Ishikawa (cell line): ENCODE data around the gene ACMSD.
A peak's percentile ranks its signal among the peaks of the same experiment; 100 is the strongest.

ENCODE experiments used
- CEBPB ChIP-seq: IDR thresholded peaks from 2 replicates; pipeline ENCODE4 v1.6.1; 2012
- CREB1 ChIP-seq: IDR thresholded peaks from 2 replicates; pipeline ENCODE4 v1.6.1; 2012; ENCODE audit warnings: low read depth
- EGR1 ChIP-seq: IDR thresholded peaks from 2 replicates; pipeline ENCODE4 v1.6.1; 2012
- EP300 ChIP-seq: IDR thresholded peaks from 2 replicates; pipeline ENCODE4 v1.6.1; 2012; ENCODE audit warnings: borderline replicate concordance
- FOXM1 ChIP-seq: IDR thresholded peaks from 2 replicates; pipeline ENCODE4 v1.6.1; 2012; ENCODE audit warnings: low read depth, borderline replicate concordance
- NFIC ChIP-seq: IDR thresholded peaks from 2 replicates; pipeline ENCODE4 v1.6.1; 2012
- RAD21 ChIP-seq: IDR thresholded peaks from 2 replicates; pipeline ENCODE4 v1.6.1; 2012; ENCODE audit warnings: low read depth
- REST ChIP-seq: IDR thresholded peaks from 2 replicates; pipeline ENCODE4 v1.6.1; 2012; ENCODE audit warnings: low read depth, mild to moderate bottlenecking
- TAF1 ChIP-seq: IDR thresholded peaks from 2 replicates; pipeline ENCODE4 v1.6.1; 2012; ENCODE audit warnings: low read depth, mild to moderate bottlenecking
- TCF12 ChIP-seq: IDR thresholded peaks from 2 replicates; pipeline ENCODE4 v1.6.1; 2012; ENCODE audit warnings: low read depth
- TEAD4 ChIP-seq: IDR thresholded peaks from 2 replicates; pipeline ENCODE4 v1.6.1; 2012
- YY1 ChIP-seq: IDR thresholded peaks from 2 replicates; pipeline ENCODE4 v1.6.1; 2012; ENCODE audit warnings: low read depth
- ZBTB7A ChIP-seq: IDR thresholded peaks from 2 replicates; pipeline ENCODE4 v1.6.1; 2012; ENCODE audit warnings: low read depth
- TF ChIP-seq, protein P1 (sequence below): IDR thresholded peaks from 2 replicates; pipeline ENCODE4 v1.6.1; 2012
- TF ChIP-seq, protein P2 (sequence below): IDR thresholded peaks from 2 replicates; pipeline ENCODE4 v1.6.1; 2012

ACMSD gene

DNA sequence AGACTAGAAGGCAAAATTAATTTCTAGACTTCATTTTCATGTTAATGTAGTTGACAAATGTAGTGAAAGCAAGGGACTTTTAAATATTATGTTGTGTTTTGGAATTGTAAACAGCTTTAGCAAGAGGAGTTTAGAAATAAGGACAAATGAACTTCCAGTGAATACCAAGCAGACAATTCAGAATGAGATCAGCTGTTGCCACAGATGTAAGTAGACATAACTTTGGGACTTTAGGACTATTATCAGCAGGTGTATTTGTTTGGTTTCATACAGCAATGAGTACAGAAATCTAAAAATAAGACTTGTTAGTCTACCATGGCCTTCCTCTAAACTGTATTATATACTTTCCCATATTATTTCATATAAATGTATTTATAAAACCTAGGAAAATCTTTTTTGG, 46.0 kb downstream of the ACMSD start:
- no peak for TF ChIP-seq TEAD4
- no peak for TF ChIP-seq TCF12
- TF ChIP-seq RAD21, result no peak
- TF ChIP-seq REST, result no peak
- no peak for TF ChIP-seq YY1
- TF ChIP-seq FOXM1, result no peak
- TF ChIP-seq CEBPB, result no peak
- TF ChIP-seq, protein P1, sequence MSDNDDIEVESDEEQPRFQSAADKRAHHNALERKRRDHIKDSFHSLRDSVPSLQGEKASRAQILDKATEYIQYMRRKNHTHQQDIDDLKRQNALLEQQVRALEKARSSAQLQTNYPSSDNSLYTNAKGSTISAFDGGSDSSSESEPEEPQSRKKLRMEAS, result no peak
- no peak for TF ChIP-seq TAF1
- no peak for TF ChIP-seq NFIC
- no peak for TF ChIP-seq EGR1

DNA sequence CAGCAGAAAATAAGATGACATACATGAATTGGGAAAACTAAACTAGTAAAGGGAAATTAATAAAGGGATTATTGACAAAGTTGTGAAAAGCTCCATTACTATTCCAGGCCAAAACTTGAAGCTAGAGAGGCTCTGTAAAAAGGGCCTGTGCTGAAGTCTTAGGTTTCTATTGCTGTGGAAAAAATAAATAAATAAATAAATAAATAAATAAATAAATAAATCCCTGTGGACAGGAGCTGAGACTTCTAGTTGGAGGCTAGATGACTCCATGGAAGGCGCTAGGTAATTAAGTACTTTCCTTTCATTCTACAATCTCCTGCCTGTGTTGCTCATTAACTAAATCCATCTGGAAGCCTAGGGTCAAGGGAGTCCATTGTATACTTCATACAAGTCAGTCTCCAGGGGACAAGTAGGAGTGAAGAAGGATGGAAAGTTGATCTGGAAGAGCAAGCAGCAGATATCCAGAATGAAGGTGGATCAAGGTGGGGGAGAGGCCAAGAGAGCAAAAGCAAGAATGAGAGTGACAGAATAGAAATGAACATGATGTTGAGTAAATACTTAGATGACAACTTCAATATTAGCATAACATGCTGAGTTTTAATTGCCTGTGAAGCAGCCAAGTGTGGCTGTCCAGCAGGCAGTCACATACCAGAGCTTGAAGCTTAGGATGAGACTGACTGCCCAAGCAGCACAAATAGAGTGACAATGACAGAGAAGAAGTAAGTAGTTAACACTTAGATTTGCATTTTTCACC, 54.0 kb downstream of the ACMSD start:
- TF ChIP-seq FOXM1, result no peak
- TF ChIP-seq, protein P2, sequence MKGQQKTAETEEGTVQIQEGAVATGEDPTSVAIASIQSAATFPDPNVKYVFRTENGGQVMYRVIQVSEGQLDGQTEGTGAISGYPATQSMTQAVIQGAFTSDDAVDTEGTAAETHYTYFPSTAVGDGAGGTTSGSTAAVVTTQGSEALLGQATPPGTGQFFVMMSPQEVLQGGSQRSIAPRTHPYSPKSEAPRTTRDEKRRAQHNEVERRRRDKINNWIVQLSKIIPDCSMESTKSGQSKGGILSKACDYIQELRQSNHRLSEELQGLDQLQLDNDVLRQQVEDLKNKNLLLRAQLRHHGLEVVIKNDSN, result no peak
- no peak for TF ChIP-seq REST
- no peak for TF ChIP-seq EP300
- no peak for TF ChIP-seq TCF12
- TF ChIP-seq TEAD4, result no peak
- TF ChIP-seq CREB1, result no peak
- no peak for TF ChIP-seq NFIC
- no peak for TF ChIP-seq TAF1
- no peak for TF ChIP-seq RAD21
- TF ChIP-seq ZBTB7A, result no peak
- TF ChIP-seq CEBPB, result no peak
- TF ChIP-seq, protein P1, result no peak
- TF ChIP-seq EGR1, result no peak
- TF ChIP-seq YY1, result no peak

DNA sequence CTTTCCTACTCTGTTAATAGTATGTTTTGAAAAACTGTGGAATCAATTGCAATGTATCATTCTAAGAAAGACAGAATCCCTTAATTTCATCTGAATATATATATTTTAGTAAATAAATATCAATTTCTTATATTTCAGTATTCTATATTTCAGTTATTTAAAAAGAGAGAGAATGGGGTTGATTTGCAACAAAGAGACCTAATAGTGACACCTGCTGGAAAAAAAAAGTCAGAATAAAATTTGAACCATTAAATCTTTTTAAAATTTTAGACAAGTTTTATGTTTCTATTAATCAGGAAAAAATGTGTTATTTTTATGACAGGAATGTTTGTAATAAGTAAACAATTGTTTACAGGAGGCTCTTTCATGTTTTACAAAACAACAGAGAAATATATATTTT, 59.5 kb downstream of the ACMSD start:
- TF ChIP-seq TCF12 (no peak), RAD21 (peak; percentile 46)

- TF ChIP-seq, protein P2, result no peak
- TF ChIP-seq CEBPB, result no peak
- no peak for TF ChIP-seq NFIC
- no peak for TF ChIP-seq RAD21
- TF ChIP-seq YY1, result no peak
- no peak for TF ChIP-seq EP300
- no peak for TF ChIP-seq TCF12
- no peak for TF ChIP-seq EGR1
- TF ChIP-seq, protein P1, result no peak
- no peak for TF ChIP-seq ZBTB7A
- no peak for TF ChIP-seq TEAD4
- no peak for TF ChIP-seq REST
Observed at GRCh38 chr2:134899204-134899603, 60.8 kb downstream of the ACMSD start.

- TF ChIP-seq, protein P1, result no peak
- no peak for TF ChIP-seq REST
- no peak for TF ChIP-seq EP300
- no peak for TF ChIP-seq ZBTB7A
- TF ChIP-seq TEAD4, result no peak
- no peak for TF ChIP-seq FOXM1
- TF ChIP-seq NFIC, result no peak
- no peak for TF ChIP-seq YY1
- TF ChIP-seq TAF1, result no peak
Observed at GRCh38 chr2:134900151-134900550, 61.7 kb downstream of the ACMSD start.
